ENCODE results near the gene DPYSL3.

GRCh38 chr5:147507480-147508126, 2.3 kb downstream of the DPYSL3 start:
- TF ChIP-seq CTCF (IDR thresholded peaks at IDR 0.05) (no peak), POLR2A (IDR thresholded peaks at IDR 0.05) (no peak)

Measured in body of pancreas (tissue), 4 donors.